Left kidney (tissue), 8 donors: ENCODE measurements around the gene SPATA2L. TPM values are rescaled to one million over a fixed set of nuclear protein-coding genes. Genes with fewer than 3 reads are reported as not detected.
A peak's percentile ranks its signal among the peaks of the same experiment; 100 is the strongest.

ENCODE experiments used
- DNase-seq: peaks from one replicate; pipeline ENCODE4 v3.0.0-alpha.2; 2013
- long read RNA-seq, 8 donors: transcript quantifications; one replicate each; lab custom pipeline, GENCODE V29; 2026
- polyA plus RNA-seq: library from polyadenylated mRNA; unstranded; fragments of 120-200 nt; gene quantifications from one replicate; pipeline ENCODE4 v1.2.1, GENCODE V29; 2013; ENCODE audit not compliant: insufficient read length

The SPATA2L gene, protein sequence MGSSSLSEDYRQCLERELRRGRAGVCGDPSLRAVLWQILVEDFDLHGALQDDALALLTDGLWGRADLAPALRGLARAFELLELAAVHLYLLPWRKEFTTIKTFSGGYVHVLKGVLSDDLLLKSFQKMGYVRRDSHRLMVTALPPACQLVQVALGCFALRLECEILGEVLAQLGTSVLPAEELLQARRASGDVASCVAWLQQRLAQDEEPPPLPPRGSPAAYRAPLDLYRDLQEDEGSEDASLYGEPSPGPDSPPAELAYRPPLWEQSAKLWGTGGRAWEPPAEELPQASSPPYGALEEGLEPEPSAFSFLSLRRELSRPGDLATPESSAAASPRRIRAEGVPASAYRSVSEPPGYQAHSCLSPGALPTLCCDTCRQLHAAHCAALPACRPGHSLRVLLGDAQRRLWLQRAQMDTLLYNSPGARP
- polyA plus RNA-seq: 4.3 TPM
- long read RNA-seq, donor 1, transcript SPATA2L-201 (3 exons, 2,335 nt): major isoform, 6 of 6 reads
- long read RNA-seq, donor 1, partial matches to known transcripts: 0 of 6 reads
- long read RNA-seq, donor 1, other reads (novel, unspliced or antisense): 0 of 6 reads
- long read RNA-seq, donor 2, transcript SPATA2L-201 (3 exons, 2,335 nt): major isoform, 7 of 9 reads
- long read RNA-seq, donor 2, partial matches to known transcripts: 0 of 9 reads
- long read RNA-seq, donor 2, other reads (novel, unspliced or antisense): 0 of 9 reads
- long read RNA-seq, donor 3, partial matches to known transcripts: 8 of 10 reads
- long read RNA-seq, donor 3, other reads (novel, unspliced or antisense): 0 of 10 reads
- long read RNA-seq, donor 4: 0 reads
- long read RNA-seq, donor 5, transcript SPATA2L-201 (3 exons, 2,335 nt): major isoform, 8 of 12 reads
- long read RNA-seq, donor 5, partial matches to known transcripts: 0 of 12 reads
- long read RNA-seq, donor 5, other reads (novel, unspliced or antisense): 0 of 12 reads
- long read RNA-seq, donor 6, transcript SPATA2L-201 (3 exons, 2,335 nt): major isoform, 8 of 17 reads
- long read RNA-seq, donor 6, partial matches to known transcripts: 9 of 17 reads
- long read RNA-seq, donor 6, other reads (novel, unspliced or antisense): 0 of 17 reads
- long read RNA-seq, donor 7, transcript SPATA2L-201 (3 exons, 2,335 nt): major isoform, 6 of 7 reads
- long read RNA-seq, donor 7, partial matches to known transcripts: 0 of 7 reads
- long read RNA-seq, donor 7, other reads (novel, unspliced or antisense): 0 of 7 reads
- long read RNA-seq, donor 8, partial matches to known transcripts: 0 of 2 reads
- long read RNA-seq, donor 8, other reads (novel, unspliced or antisense): 0 of 2 reads

DNA sequence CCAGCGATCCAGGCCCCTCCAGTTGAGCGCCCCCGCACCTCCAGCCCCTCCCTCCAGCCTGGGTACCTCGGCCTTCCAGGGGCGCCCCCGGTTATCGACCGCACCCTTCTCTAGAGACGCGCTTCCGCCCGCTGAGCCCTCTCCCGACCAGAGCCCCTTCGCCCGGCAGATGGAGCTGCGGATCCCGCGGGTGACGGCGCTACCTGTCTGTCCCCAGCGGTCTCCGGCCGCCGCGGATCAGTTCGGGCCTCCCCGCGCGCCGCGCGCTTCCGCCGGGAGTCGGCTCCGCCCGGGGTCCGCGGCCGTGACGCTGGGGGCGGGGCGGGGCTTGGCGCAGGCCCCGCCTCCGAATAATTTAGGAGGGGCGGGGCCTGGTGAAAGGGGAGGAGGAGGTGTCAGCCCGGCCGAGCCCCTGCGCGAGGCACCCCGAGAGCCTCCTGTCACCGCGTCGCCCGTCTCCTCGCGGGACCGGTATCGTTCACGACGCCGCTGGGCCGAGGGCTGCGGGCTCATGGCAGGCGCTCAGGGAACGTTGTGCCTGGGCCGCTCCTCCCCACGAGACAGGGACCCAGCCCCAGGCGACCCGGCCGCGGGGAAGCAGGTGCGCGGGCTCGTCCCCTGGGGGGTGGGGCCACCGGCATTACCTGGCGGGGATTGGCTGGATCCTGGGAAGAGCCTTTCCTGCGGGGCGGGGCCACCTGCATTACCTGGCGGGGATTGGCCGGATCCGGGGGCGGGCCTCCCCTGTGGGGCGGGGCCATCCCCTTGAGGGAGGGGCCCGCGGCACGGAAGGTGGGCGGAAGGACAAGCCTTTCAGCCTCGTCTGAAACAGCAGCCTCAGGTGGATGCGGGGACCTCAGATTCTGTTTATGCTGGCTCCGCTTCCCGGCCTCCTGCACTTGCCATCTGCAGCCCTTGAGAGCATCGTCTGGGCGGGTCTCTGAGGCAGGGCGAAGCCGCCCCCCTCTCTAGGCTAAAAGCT, at the start of gene SPATA2L:
SPATA2L (minus strand) TSS at position 281 of the 982 bp plus-strand sequence. CDS start 473 bp downstream, outside the sequence.
- peak; percentile 91 for DNase-seq

DNA sequence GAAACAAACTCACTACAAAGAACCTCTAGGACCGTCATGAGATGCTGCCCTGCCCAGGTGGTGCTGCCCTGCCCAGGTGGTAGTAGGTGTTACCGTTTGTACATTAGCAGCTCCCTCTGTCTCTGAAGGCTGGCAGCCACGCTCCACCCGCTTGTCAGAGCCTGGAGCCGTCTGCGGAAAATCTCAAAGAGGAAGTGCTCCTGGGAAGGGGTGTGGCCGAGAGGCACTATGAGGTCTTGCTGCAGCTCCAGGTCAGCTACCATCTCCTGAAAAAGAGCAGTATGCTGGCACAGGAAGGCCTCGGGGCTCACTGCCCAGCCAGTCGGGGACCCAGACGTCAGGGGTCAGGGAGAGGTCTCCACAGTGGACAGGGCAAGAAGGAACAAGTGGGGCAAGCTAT, 48.1 kb upstream of the SPATA2L start:
- DNase-seq: no peak

DNA sequence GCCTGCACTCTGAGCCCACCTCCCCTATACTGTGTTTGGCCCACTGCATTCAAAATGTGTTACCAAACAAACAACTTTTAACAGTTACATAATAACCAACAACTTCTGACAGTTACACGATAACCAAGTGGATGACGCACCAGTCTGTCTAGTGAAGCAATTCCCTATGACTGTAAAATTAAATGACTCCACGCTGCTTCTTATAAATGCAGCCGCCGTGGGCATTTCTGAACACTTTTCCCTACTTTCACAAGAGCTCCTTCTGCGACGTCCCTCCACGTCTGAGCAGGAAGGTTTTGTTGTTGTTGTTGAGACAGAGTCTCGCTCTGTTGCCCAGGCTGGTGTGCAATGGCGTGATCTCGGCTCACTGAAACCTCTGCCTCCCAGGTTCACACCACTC, 47.4 kb upstream of the SPATA2L start:
- DNase-seq: no peak

DNA sequence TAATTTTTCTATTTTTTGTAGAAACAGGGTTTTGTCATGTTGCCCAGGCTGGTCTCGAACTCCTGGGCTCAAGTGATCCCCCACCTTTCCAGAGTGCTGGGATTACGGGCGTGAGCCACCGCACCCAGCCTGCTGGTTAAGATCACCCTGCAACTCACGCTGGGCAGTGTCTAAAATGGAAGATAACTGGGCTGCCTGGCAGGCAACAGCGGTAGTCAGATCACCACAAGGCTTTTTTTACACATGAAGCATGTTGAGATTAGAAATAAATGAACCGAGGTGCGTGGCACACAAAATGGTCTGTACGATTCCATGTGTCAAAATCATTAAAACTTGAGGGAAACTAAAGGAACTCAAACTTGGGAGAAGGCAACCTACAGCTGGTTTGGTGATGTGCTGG, 46.6 kb upstream of the SPATA2L start:
- DNase-seq: no peak

DNA sequence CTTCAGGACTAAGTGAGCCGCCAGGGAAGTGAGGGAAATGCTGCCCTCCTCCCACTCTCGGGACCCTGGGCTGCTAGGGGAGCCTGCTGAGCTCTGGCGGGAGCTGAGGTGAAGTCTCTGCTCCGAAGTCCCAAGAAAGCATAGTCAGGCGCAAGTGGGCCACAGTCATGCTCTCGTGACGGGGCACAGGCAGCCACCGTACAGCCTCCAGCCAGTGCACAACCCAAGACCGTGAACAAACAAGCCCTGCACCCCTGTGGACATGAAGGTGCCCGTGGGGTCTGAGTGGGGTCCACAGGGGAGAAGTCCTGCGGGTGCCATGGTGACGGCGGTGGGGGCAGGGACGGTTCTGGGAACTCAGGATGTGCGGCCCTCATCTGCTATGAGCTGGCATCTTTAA, 44.5 kb upstream of the SPATA2L start:
- DNase-seq: no peak

DNA sequence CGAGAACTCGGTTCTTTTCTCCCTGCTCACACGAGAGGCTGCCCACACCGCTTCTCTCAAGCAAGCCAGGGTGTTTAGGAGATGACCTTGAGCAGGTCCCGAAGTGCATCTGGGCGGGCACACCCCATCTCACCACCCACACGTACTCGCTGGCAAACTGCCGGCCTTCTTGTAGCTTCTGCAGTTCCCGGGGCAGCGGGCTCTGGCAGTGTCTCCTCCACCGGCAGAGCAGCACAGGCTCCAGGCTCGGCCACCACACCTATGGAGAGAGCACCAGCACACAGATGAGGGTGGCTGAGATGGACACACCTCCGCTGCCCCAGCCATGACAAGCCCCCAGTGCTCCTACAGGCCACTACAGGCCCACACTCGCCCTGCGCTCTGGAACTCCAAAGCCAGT, 43.3 kb upstream of the SPATA2L start:
- no peak for DNase-seq

DNA sequence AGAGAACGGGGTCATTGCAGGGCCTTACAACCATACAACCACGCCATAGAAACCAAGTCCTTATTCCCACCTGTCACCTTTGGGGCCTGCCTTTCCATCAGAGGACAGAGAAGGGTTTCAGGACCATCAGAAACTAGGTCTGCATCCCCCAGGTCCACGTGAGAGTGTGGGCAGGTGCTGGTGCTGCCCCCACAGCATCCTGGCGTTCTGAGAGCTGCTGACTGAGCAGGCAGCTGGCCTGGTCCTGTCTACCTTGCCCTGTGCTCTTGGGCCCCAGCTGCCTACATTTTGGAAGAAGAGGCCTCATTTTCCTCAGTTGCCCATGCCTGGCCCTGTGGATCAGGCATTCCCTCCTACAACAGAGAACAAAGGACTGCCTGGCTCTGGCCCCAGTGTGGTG, 41.4 kb upstream of the SPATA2L start:
- no peak for DNase-seq

GRCh38 chr16:89741342-89742014, 40.0 kb upstream of the SPATA2L start:
- no peak for DNase-seq

DNA sequence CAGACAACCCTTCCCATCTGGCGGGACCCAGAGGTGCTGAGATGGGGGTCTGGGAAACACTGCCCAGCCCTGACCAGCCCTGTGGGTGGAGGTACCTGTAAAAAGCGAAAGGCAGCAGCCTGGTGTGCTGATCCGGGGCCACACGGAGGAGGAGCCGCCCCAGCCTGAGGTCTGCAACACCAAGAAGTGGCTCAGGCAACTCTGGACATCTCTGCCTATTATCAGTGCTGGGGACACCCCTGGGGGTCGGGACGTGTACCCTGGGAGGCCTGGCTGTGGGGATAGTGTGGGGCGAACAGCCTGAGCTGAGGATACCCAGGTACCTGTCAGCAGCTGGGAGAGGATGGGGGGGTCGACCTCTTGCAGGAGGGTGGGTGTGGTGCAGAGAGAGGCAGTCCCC, 37.9 kb upstream of the SPATA2L start:
- no peak for DNase-seq

DNA sequence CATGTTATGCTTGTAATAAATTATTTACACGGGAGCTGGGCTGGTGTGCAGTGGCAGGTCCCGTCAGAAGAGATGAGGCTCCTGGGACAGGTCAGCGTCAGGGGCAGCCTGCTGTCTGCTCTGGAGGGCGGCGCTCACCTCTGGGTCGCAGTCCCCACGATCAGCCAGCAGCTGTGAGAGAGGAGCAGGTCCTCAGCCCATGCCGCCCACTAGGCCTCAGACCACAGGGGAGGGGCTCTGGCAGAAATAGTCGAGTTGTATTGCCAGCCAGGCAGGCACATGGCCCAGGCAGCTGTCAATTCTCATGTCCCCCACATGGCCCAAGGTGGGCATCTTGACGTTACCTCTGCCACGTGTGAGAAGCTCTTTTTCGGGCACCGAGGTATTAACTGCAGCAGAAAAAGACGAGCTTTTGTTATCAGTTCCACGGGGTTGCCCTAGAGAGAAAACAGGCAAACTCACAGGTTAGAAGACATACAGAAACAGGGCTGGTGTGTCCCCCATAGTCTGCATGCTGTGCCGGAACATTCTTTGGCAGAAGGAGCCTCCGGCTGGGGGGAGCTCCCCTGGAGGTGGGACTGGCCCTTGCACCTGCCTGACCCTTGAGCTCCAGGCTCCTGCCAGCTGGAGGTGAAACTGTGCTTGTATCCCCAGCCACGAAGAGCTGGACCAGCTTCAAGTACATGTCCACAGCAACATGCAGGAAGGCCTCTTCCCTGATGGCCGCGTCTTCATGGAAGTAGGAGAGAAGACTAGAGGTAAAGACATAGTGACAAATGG, 37.2 kb upstream of the SPATA2L start:
- DNase-seq: no peak

DNA sequence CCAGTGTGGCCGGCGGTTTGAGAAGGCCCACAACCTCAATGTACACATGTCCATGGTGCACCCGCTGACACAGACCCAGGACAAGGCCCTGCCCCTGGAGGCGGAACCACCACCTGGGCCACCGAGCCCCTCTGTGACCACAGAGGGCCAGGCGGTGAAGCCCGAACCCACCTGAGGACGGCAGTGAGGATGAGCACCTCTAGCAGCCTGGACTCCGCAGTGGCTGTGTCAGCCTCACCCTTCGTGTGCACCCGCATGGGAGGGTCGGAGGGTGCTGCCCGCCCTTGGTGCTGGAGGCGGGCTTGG, 36.5 kb upstream of the SPATA2L start:
- DNase-seq: no peak

DNA sequence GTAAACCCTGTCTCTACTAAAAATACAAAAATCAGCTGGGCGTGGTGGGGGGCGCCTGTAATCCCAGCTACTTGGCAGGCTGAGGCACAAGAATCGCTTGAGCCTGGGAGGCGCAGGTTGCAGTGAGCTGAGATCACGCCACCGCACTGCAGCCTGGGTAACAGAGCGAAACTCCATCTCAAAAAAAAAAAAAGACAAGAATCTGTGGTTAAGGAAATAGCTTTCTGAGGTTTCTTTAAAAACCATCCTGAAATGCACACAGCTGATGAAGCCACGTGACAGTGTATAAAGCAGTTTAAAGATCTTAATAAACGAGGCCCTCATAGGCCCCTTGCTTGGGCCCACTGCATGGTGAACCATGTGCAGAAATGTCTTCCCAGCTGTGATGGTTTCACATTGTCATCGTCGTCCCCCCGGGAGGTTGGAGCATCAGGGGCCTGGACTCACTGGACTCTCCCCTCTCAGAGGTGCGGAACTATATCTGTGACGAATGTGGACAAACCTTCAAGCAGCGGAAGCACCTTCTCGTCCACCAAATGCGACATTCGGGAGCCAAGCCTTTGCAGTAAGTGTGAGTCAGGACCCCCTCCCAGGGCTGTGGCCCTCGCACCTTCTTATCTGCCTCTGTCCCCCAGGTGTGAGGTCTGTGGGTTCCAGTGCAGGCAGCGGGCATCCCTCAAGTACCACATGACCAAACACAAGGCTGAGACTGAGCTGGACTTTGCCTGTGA, 36.0 kb upstream of the SPATA2L start:
- DNase-seq: no peak

GRCh38 chr16:89736554-89736953, 35.0 kb upstream of the SPATA2L start:
- no peak for DNase-seq

DNA sequence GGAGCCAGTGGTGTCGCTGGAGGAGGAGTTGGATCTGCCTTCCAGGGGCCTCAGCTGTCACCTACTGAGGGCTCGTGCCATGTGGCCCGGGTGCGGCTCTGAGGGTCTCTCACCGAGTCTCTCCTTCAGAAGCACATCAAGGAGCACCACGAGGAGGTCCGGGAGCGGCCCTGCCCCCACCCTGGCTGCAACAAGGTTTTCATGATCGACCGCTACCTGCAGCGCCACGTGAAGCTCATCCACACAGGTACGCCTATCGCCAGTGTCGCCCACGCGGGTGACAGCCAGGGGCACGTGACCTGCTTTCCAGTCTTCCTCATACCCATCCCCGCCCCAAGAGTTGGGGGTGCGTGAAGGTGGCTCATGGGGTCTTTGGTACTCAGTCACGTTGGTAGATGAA, 32.3 kb upstream of the SPATA2L start:
- DNase-seq: no peak

GRCh38 chr16:89733322-89733721, 31.8 kb upstream of the SPATA2L start:
- DNase-seq: no peak

DNA sequence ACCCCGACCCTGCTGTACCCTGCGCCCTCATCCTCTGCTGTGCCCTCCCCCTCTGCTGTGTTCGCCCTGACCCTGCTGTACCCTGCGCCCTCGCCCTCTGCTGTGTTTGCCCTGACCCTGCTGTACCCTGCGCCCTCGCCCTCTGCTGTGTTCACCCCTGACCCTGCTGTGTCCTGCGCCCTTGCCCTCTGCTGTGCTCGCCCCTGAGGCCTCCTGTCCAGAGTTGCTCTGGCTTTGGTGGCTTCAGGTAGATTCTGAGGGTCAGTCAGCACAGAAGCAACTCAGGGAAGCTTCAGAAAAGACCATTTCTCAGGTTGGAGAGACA, 31.4 kb upstream of the SPATA2L start:
- DNase-seq: no peak

- DNase-seq: no peak
Measured at GRCh38 chr16:89732142-89732917, 30.8 kb upstream of the SPATA2L start.

DNA sequence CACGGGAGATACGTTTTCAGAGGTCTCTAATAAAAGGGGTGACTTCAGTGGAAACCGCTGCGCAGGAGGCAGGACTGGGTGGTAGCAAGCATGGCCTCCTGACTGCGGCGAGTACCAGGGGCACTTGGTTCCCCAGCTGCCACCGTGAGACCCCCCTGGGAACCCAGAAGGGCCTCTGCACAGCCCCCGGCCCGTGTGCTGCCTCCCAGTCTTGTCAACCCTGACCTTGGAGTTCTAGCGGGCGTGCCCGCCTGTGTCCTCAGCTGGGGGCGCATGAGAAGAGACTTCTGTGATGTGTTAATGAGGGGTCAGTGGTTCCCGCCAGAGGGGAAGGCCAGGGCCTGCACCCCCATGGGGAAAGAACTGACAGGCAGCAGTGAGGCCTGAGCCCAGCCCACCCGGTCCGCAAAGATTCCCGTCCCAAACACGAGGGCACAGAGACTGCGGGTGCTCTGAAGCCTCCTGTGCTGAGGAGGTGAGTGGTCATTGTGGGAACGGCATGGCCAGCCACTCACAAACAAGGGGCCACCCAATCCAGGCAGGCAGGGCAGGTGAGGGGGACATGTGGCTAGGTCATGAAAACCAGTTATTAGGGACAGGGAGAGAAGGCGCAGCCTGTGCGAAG, 29.2 kb upstream of the SPATA2L start:
- no peak for DNase-seq
